ENCODE data around the gene CCDC12.

The CCDC12 gene

GRCh38 chr3:46953234-46954010 lies 23.1 kb downstream of the CCDC12 start:
- no peak for DNase-seq

DNA sequence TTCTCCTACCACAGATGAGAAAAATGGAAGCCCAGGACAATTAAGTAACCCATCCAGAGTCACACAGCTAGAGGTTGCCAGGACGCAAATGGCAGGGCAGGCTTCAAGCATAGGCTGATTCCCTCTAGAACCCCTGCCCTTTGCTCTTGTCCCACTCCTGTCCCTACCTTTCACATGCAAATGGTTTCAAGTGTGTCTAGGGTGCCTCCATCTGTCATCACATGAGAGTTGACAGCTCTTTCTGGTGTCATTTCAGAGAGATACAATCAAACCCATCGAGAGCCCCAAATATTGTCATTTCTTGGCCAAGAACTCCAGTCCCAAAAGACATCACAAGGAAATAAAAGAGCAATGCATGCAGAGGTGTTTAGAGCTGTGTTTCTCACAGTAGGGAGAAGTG lies 23.7 kb downstream of the CCDC12 start:
- DNase-seq: no peak

DNA sequence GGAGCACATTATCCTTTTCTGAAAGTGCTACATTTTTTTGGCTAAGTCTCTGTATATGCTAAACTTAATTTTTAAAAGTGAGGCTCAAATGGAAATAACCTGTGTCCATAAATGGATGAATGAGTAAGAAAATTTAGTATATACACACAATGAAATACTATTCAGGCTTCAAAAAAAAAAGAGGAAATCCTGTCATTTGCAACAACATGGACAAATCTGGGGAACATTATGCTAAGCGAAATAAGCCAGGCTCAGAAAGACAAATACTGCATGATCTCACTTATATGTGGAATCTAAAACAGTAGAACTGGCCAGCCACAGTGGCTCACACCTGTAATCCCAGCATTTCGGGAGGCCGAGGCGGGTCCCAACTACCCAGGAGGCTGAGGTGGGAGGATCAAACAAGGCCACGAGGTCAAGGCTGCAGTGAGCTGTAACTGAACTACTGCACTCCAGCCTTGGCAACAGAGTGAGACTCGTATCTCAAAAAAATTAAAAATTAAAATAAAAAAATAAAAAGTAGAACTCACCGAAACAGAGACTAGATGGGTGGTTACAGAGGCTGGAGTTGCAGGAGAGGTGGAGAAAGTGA lies 25.8 kb downstream of the CCDC12 start:
- no peak for DNase-seq

GRCh38 chr3:46950177-46950576 lies 26.4 kb downstream of the CCDC12 start:
- DNase-seq: no peak

GRCh38 chr3:46948830-46949671 lies 27.5 kb downstream of the CCDC12 start:
- no peak for DNase-seq

- no peak for DNase-seq
These were observed 28.4 kb downstream of the CCDC12 start for GRCh38 chr3:46947981-46948791.

GRCh38 chr3:46947546-46947901 lies 29.0 kb downstream of the CCDC12 start:
- DNase-seq: no peak

GRCh38 chr3:46946856-46947545 lies 29.5 kb downstream of the CCDC12 start:
- DNase-seq: no peak

- DNase-seq: no peak
These were observed 30.1 kb downstream of the CCDC12 start for GRCh38 chr3:46946416-46946815.

DNA sequence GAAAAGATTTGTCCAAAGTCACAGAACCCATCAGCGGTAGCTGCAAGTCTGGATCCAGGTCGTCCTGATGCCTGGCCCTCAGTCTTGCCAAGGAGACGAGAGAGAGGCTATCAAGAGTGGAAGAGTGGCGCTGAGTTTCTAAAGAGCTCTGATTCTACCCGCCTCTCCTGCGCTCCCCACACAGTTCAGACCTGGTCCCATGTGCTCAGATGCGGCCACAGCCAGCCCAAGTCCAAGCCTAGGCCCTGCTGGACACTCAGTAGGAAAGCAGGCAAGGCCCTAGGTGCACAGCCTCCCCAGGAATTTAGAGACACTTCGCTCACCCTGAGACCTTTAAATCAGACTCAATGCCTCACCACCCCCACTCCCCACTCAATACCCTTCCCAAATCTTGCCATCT lies 32.4 kb downstream of the CCDC12 start:
- no peak for DNase-seq

DNA sequence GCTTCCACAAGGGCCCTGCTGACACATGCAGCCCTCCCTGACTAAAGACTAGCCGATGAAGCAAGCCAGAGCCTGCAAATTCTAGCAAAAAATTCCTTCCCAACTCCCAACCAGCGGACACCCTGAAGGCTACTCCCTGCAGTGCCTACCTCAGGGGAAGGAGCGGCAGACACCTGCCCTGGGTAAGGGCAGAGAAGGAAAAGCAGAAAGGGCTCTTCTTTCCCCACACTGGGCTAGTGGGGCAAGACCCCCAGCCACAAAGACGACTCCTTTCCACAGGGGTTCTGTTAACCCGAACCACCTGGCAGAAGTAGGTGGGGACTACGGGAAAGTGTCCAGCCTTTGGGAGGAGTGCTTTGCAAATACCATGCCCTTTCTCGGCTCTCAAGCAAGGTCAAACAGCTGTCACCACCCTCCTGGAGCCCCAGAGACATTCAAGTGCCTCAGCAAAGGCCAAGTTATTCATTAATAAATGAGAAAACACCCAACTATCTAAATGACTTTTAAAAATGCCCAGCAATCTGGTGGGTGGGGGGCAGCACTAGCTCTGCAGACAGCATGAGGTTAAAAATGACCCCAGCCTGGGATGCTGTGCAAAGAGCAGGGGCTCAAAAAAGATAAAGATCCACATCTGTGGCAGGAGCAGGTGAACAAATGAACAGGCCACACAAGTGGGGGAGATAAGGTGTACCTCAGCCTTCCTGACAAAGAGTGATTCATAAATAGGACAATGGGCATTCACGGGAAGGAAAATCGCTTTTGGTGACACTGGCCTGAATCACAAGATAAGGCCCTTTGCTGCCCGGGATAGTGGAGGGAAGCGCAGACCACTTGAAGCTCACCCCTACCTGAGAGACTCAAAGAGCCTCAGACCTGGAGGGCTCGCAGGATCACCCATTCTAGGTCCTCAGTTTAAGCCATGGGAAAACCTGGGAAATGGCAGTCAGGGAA lies 33.0 kb downstream of the CCDC12 start:
- DNase-seq: no peak

GRCh38 chr3:46942481-46943236 lies 33.9 kb downstream of the CCDC12 start:
- DNase-seq: no peak

DNA sequence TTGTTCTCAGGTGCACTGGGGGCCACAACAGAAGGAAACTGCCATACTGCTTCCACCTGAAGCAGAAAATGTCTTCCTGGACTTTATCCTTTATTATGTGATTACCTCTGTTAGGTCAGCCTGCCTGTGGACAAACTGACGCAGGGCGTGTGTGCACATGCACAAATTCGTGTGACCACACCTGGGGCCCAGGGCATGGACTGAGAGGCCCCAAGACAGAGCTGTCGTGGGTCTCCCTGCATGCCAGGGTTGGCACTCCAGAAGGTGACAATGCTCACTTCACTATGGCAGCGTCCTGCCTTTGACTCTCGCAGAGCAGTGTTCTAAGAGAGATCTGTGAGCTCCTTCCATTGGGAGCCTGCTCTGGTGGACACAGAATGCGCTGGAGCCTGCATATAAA lies 34.5 kb downstream of the CCDC12 start:
- no peak for DNase-seq

- DNase-seq: no peak
These were observed 36.7 kb downstream of the CCDC12 start for GRCh38 chr3:46939578-46940445.

DNA sequence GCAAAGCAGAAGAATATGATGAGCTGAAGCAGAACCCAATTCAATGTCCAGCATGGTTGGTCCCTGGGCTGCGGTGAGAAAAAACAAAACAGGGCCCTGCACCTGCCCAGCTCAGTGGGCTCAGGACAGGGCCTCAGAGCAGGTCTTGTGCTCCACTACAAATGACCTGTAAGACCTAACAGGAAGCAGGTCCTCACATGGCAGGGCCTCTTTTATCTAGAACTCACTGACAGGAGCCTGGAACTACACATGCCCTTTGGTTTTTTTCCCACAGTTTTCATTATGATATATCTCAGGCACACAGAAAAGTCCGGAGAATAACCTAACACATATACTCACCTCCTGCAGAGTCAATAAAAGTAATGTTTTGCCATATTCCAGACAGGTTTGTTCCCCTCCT lies 38.4 kb downstream of the CCDC12 start:
- DNase-seq: no peak

DNA sequence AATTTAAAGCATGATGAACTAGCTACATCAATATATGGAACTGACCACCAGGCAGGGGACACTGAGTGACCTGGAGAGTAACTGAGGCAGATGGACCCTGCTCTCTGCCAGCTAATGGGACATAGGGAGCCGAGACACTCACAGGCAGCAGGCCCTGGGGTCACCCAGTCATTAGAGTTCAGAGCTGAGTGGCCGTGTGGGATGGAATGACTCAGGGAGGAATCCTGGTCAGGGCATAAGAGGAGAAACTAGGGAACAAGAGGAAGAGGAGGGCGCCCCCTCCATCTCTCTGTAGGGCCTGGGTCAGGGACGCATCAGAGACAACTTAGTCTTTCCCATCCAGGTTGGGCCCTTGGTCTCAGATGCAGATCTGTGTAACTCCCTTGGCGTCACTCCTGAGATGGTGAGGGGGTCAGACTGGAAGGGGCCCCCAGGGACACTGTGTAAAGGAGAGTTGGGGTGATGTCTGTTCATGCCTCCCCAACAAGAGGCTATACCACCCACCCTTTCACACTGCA lies 39.8 kb downstream of the CCDC12 start:
- DNase-seq: no peak

GRCh38 chr3:46935989-46936558 lies 40.5 kb downstream of the CCDC12 start:
- no peak for DNase-seq

GRCh38 chr3:46935168-46935858 lies 41.2 kb downstream of the CCDC12 start:
- peak; percentile 36 for DNase-seq
